ENCODE data around the gene FRY.

Gene FRY

GRCh38 chr13:32136716-32137115 is 105.1 kb downstream of the FRY start:
- H3K4me3 ChIP-seq (ENCODE audit: low read depth, low read length), result no peak overlapping the region
- POLR2A ChIA-PET, result no interaction called here
- no peak for DNase-seq (ENCODE audit: low read depth, low spot score)
- CTCF ChIA-PET, result interaction anchor here (2.9 kb wide), 1 partner anchor 28 kb away, joined by 13 read pairs; no protein-coding TSS in a partner anchor
- TF ChIP-seq CTCF (IDR thresholded peaks at IDR 0.05; ENCODE audit: insufficient read depth, low read length, missing control alignments), result no peak

- ChIA-PET CTCF (interaction anchor here (2.9 kb wide), 1 partner anchor 25 kb away, joined by 13 read pairs; no protein-coding TSS in a partner anchor), POLR2A (no interaction called here)
- TF ChIP-seq CTCF (IDR thresholded peaks at IDR 0.05; ENCODE audit: insufficient read depth, low read length, missing control alignments), result no peak
- H3K4me3 ChIP-seq (ENCODE audit: low read depth, low read length), result no peak overlapping the region
- DNase-seq (ENCODE audit: low read depth, low spot score), result no peak
Measured at GRCh38 chr13:32139251-32139650, 107.7 kb downstream of the FRY start.

GRCh38 chr13:32140109-32140508 is 108.5 kb downstream of the FRY start:
- CTCF ChIA-PET, result interaction anchor here (0.8 kb wide), 1 partner anchor 25 kb away, joined by 3 read pairs; no protein-coding TSS in a partner anchor
- no peak for DNase-seq (ENCODE audit: low read depth, low spot score)
- H3K4me3 ChIP-seq (ENCODE audit: low read depth, low read length), result no peak overlapping the region
- no peak for TF ChIP-seq CTCF (IDR thresholded peaks at IDR 0.05; ENCODE audit: insufficient read depth, low read length, missing control alignments)
- POLR2A ChIA-PET, result no interaction called here

GRCh38 chr13:32141462-32141861 is 109.9 kb downstream of the FRY start:
- ChIA-PET CTCF (no interaction called here), POLR2A (no interaction called here)
- no peak for TF ChIP-seq CTCF (IDR thresholded peaks at IDR 0.05; ENCODE audit: insufficient read depth, low read length, missing control alignments)
- no peak overlapping the region for H3K4me3 ChIP-seq (ENCODE audit: low read depth, low read length)
- no peak for DNase-seq (ENCODE audit: low read depth, low spot score)

- CTCF ChIA-PET, result interaction anchor here (1.6 kb wide), 1 partner anchor 23 kb away, joined by 5 read pairs; no protein-coding TSS in a partner anchor
Measured at GRCh38 chr13:32142115-32142514, 110.5 kb downstream of the FRY start.

GRCh38 chr13:32142956-32143375 is 111.4 kb downstream of the FRY start:
- ChIA-PET POLR2A (no interaction called here), CTCF (interaction anchor here (1.6 kb wide), 1 partner anchor 22 kb away, joined by 5 read pairs; no protein-coding TSS in a partner anchor)
- DNase-seq (ENCODE audit: low read depth, low spot score), result no peak
- TF ChIP-seq CTCF (IDR thresholded peaks at IDR 0.05; ENCODE audit: insufficient read depth, low read length, missing control alignments), result no peak
- no peak overlapping the region for H3K4me3 ChIP-seq (ENCODE audit: low read depth, low read length)

More at GRCh38 chr13:32142115-32142514, 110.5 kb downstream of the FRY start:
- H3K4me3 ChIP-seq (ENCODE audit: low read depth, low read length), result no peak overlapping the region
- TF ChIP-seq CTCF (IDR thresholded peaks at IDR 0.05; ENCODE audit: insufficient read depth, low read length, missing control alignments), result no peak
- no peak for DNase-seq (ENCODE audit: low read depth, low spot score)
- POLR2A ChIA-PET, result no interaction called here

Data from AG04449 (cell line).